PC-9 (cell line): ENCODE measurements around the gene ATP11B. TPM values are rescaled to one million over a fixed set of nuclear protein-coding genes. Genes with fewer than 3 reads are reported as not detected.
A peak's percentile ranks its signal among the peaks of the same experiment; 100 is the strongest.

Experiments
- BruUV-seq: library from RNA; stranded (reverse); fragments of 400-500 nt; replicated peaks from 2 replicates; lab custom pipeline; 2021; lab: Mats Ljungman, UMichigan
- CTCF ChIA-PET: fragments of 300-600 bp; sonication (Branson Sonifier 250); formaldehyde crosslinking; loops from one replicate; lab custom pipeline; 2022; ENCODE audit warnings: antibody characterized with exemption; lab: Charles Lee
- POLR2A ChIA-PET: fragments of 300-600 bp; sonication (Branson Sonifier 250); formaldehyde crosslinking; loops from one replicate; lab custom pipeline; 2022; ENCODE audit warnings: antibody characterized with exemption; ENCODE audit not compliant: unreplicated experiment; lab: Charles Lee
- DNase-seq, 2 experiments: peaks; one replicate each; pipeline versions ENCODE4 v3.0.0 to v3.0.0-alpha.2; 2015 to 2022; ENCODE audit warnings: mixed read lengths in 1 of 2
- H2AFZ ChIP-seq: fragments of 200-600 bp; sonication (generic); 2 replicates; pipeline ENCODE4 v1.8.1; 2017; ENCODE audit warnings: antibody characterized with exemption
- H3F3A ChIP-seq: fragments of 200-600 bp; sonication (generic); 2 replicates; pipeline ENCODE4 v1.8.1; 2017; ENCODE audit warnings: antibody characterized with exemption, mild to moderate bottlenecking, low read depth; ENCODE audit not compliant: insufficient read depth
- H3K27ac ChIP-seq: fragments of 200-600 bp; sonication (generic); 2 replicates; pipeline ENCODE4 v1.6.1; 2016; ENCODE audit warnings: mixed run types
- H3K27me3 ChIP-seq: fragments of 200-600 bp; sonication (generic); 2 replicates; pipeline ENCODE4 v1.6.1; 2016; ENCODE audit warnings: low read depth, mixed run types; ENCODE audit not compliant: insufficient read depth
- H3K36me3 ChIP-seq: fragments of 200-600 bp; sonication (generic); 2 replicates; pipeline ENCODE4 v1.6.1; 2016; ENCODE audit warnings: low read depth, mixed run types
- H3K4me1 ChIP-seq: fragments of 200-600 bp; sonication (generic); replicated peaks from 2 replicates; pipeline ENCODE4 v1.6.1; 2016; ENCODE audit warnings: mixed run types; ENCODE audit not compliant: insufficient read depth
- H3K4me2 ChIP-seq: fragments of 200-600 bp; sonication (generic); 2 replicates; pipeline ENCODE4 v1.6.1; 2017; ENCODE audit warnings: mixed run types
- H3K4me3 ChIP-seq: fragments of 200-600 bp; sonication (generic); 2 replicates; pipeline ENCODE4 v1.6.1; 2016; ENCODE audit warnings: mixed run types
- H3K79me2 ChIP-seq: fragments of 200-600 bp; sonication (generic); 2 replicates; pipeline ENCODE4 v1.6.1; 2017; ENCODE audit warnings: low read depth, mixed run types
- H3K9me2 ChIP-seq: fragments of 200-600 bp; sonication (generic); 2 replicates; pipeline ENCODE4 v1.8.1; 2017; ENCODE audit warnings: mild to moderate bottlenecking; ENCODE audit not compliant: insufficient read depth
- H3K9me3 ChIP-seq: fragments of 200-600 bp; sonication (generic); 2 replicates; pipeline ENCODE4 v1.8.1; 2016; ENCODE audit warnings: low read depth; ENCODE audit not compliant: insufficient read depth
- H4K20me1 ChIP-seq: fragments of 200-600 bp; sonication (generic); 2 replicates; pipeline ENCODE4 v1.8.1; 2017; ENCODE audit not compliant: insufficient read depth
- EZH2 ChIP-seq: fragments of 200-600 bp; sonication (generic); IDR thresholded peaks from 2 replicates; pipeline ENCODE4 v1.8.0; 2017; ENCODE audit warnings: antibody characterized with exemption, low read depth
- intact Hi-C: fragments of 100-400 bp; cut with micrococcal nuclease; formaldehyde crosslinking; loops from one replicate; pipeline ENCODE4 v1.10.0; 2022; ENCODE audit not compliant: unreplicated experiment
- total RNA-seq: library from RNA; stranded (reverse); gene quantifications from 2 replicates; pipeline ENCODE4 v1.2.3, GENCODE V29; 2021
- TF ChIP-seq, protein P1 (sequence below): fragments of 200-600 bp; sonication (generic); conservative IDR thresholded peaks from 2 replicates; pipeline ENCODE4 v1.6.1; 2017; ENCODE audit warnings: mixed run types, antibody characterized with exemption, mild to moderate bottlenecking, moderate library complexity

ATP11B gene
- total RNA-seq, 1 experiment from 2014 or later: 66.5 TPM

GRCh38 chr3:182964179-182964578 is 170.9 kb downstream of the ATP11B start:
- intact Hi-C loops: no loop called here
- ChIA-PET POLR2A (no interaction called here), CTCF (no interaction called here)

GRCh38 chr3:182965861-182966366 is 172.6 kb downstream of the ATP11B start:
- no peaks in the 10 kb centered on the region for H3K9me3 ChIP-seq
- TF ChIP-seq, protein P1, sequence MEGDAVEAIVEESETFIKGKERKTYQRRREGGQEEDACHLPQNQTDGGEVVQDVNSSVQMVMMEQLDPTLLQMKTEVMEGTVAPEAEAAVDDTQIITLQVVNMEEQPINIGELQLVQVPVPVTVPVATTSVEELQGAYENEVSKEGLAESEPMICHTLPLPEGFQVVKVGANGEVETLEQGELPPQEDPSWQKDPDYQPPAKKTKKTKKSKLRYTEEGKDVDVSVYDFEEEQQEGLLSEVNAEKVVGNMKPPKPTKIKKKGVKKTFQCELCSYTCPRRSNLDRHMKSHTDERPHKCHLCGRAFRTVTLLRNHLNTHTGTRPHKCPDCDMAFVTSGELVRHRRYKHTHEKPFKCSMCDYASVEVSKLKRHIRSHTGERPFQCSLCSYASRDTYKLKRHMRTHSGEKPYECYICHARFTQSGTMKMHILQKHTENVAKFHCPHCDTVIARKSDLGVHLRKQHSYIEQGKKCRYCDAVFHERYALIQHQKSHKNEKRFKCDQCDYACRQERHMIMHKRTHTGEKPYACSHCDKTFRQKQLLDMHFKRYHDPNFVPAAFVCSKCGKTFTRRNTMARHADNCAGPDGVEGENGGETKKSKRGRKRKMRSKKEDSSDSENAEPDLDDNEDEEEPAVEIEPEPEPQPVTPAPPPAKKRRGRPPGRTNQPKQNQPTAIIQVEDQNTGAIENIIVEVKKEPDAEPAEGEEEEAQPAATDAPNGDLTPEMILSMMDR: no peak
- no peak for TF ChIP-seq EZH2
- ChIA-PET POLR2A (no interaction called here), CTCF (no interaction called here)
- DNase-seq: no peak
- peaks cover 8% of the 10 kb centered on the region; the same call in 1 of the 2 replicates for H3F3A ChIP-seq
- peaks cover 14% of the 10 kb centered on the region; the same call in 1 of the 2 replicates for H4K20me1 ChIP-seq
- no TSS peak for BruUV-seq
- no peak overlapping the region for H3K27ac ChIP-seq
- H3K4me3 ChIP-seq: no peak overlapping the region
- peaks cover 23% of the 10 kb centered on the region; the same call in 1 of the 2 replicates for H3K36me3 ChIP-seq
- peaks cover 56% of the 10 kb centered on the region for H3K79me2 ChIP-seq
- intact Hi-C loops: no loop called here
- H3K27me3 ChIP-seq: no peaks in the 10 kb centered on the region
- H3K9me2 ChIP-seq: no peaks in the 10 kb centered on the region
- H2AFZ ChIP-seq: no peak overlapping the region
- peaks cover 23% of the 10 kb centered on the region for H3K4me1 ChIP-seq
- no peak overlapping the region for H3K4me2 ChIP-seq

More at GRCh38 chr3:182964179-182964578, 170.9 kb downstream of the ATP11B start:
- no peak for DNase-seq
- H3K9me2 ChIP-seq: no peaks in the 10 kb centered on the region
- TF ChIP-seq EZH2: no peak
- TF ChIP-seq, protein P1: no peak
- H3K4me3 ChIP-seq: no peak overlapping the region
- H3K27ac ChIP-seq: no peak overlapping the region
- BruUV-seq: no TSS peak
- H2AFZ ChIP-seq: no peak overlapping the region
- no peaks in the 10 kb centered on the region; the same call in 1 of the 2 replicates for H3F3A ChIP-seq
- H3K79me2 ChIP-seq: peaks cover 51% of the 10 kb centered on the region
- peaks cover 6% of the 10 kb centered on the region for H3K4me1 ChIP-seq
- H4K20me1 ChIP-seq: peaks cover 14% of the 10 kb centered on the region; the same call in 1 of the 2 replicates
- H3K36me3 ChIP-seq: peaks cover 34% of the 10 kb centered on the region; the same call in 1 of the 2 replicates
- H3K4me2 ChIP-seq: no peak overlapping the region
- no peaks in the 10 kb centered on the region for H3K27me3 ChIP-seq
- H3K9me3 ChIP-seq: no peaks in the 10 kb centered on the region

DNA sequence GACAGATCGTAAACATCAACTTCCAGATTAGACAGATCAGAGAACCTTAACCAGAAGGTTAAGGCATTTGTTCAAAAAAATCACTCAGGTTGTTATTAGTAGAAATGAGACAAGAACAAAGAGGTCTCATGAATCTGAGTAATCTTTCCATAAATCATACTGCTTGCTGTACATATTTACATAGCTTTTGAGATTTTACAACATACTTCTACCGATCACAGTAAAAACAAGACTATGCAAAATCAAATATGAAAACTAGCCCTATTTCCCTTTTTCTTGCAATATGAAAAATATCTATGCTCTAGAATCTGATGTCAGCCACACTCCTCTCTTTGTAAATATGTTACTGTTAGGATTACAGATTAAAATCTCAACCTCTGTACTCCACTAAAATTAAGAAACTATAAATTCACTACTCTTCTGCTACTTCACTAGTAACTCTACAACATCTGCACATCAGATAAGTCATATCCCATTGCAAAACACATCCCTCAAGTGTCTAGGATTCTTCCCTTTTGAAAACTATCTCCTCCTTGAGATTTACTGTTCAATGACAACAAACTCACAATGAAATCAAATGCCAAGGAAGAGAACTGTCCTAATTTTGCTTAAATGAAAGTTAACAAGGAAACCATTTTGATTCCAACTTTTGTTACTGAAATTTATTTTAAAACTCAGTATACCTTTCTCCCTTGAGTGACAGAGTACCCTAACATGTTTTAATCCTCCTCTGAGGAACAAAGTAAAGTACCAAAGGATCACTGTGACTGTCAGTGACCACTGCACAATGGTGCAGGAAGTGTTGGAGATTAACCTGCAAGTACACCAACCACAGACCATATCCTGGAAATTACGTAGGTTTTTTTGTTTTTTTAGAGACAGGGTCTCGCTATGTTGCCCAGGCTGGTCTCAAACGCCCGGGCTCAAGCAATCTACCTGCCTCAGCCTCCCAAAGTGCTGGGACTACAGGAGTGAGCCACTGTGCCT is 174.2 kb downstream of the ATP11B start:
- Histone ChIP-seq H2AFZ (no peak overlapping the region), H3F3A (peaks cover 16% of the 10 kb centered on the region; the same call in 1 of the 2 replicates), H3K27ac (peak overlapping the region; percentile 6; the same call in 1 of the 2 replicates), H3K27me3 (no peaks in the 10 kb centered on the region), H3K9me2 (no peaks in the 10 kb centered on the region), H3K4me3 (no peak overlapping the region), H3K4me2 (no peak overlapping the region), H3K36me3 (peaks cover 11% of the 10 kb centered on the region; the same call in 1 of the 2 replicates), H3K79me2 (peaks cover 72% of the 10 kb centered on the region), H3K9me3 (no peaks in the 10 kb centered on the region), H3K4me1 (peaks cover 32% of the 10 kb centered on the region), H4K20me1 (peaks cover 14% of the 10 kb centered on the region; the same call in 1 of the 2 replicates)
- TF ChIP-seq EZH2: no peak
- TF ChIP-seq, protein P1: no peak
- DNase-seq: no peak
- CTCF ChIA-PET: no interaction called here
- intact Hi-C loops: no loop called here
- BruUV-seq: no TSS peak
- POLR2A ChIA-PET: no interaction called here
